ENCODE measurements around the gene LTBP3.
A peak's percentile ranks its signal among the peaks of the same experiment; 100 is the strongest.

The LTBP3 gene
- total RNA-seq, result 179 reads per million, percentile 91 among the genes with 10 or more reads in this experiment

DNA sequence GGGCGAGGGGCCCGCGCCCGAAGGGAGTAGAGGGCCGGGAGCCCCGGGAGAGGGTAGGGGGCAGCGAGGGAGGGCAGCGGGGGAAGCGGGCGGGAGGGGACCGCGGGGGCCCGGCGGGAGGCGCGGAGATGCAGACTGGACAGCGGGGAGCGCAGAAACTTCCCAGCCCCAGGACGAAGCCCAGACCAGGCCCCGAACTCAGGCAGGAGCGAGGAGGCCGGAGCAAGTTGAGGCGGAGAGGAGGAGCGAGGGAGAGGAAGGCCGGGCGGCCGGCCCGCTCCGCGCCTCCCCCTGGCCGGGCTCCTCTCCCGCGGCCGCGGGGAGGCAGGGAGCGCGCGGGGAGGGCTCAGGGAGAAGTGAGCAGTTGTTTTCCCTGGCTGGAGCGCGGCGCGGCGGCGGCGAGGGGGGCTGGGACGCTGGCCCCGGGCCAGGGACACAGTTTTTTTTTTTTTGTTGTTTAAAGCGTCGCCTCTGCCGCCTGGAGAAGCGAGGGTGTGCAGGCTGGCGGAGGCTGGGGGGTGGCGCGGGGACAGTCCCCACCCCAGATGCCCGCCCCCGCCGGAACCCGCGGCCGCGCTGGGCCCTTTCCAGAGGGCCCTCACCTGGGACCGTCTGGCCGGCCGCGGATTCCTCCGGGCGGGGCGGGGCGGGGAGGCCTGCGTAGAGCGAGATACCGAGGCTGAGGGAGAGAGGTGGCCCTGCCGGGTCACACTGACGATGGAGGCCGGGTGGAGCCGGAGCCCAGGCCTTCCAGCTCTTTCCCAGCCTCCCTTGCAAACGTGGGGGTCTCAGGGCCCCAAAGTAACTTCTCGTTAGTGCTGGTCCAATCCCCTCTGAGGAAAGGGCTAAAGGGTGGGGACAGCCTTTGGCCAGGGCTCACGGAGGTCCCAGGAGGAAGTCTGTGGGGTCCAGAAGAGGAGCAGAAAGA is at the start of gene LTBP3:
TSS of gene LTBP3 (minus strand) at position 358 of the 928 bp plus-strand sequence. CDS start 400 bp downstream, outside the sequence.
- no peak for DNase-seq

DNA sequence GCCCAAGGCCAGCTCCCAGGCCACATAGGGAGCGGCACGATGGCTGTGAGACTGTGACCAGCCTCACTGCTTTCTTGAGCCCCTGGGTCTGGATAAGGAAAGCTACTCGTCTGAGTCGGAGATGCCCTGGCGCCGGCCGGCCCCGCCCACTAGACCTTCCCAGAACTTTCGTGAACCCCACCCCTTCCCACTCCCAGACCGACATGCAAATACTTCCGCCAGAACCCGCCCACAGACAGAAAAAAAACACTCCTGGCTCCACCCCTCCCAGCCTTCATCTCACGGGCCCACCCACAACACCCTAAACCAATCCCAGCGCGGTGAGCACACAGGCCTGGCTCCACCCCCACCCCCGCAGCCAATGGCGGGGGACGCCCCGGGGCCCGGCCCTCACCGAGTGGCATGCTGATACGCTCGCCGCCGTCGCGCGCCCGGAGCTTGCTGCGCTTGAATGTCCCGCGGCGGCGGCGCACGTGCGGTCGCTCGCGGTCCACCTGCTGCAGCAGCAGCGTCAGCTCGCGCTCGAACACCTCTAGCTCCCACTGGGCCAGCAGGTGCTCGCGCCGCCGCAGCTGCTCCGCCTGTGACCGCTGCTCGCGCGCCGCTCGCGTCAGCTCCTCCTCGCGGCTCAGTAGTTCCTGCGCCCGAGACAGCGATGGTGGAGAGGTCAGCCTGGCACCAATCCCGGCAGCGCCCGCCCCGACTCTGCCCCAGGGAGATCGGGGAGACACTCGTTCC is 48.9 kb upstream of the LTBP3 start:
- no peak for DNase-seq

DNA sequence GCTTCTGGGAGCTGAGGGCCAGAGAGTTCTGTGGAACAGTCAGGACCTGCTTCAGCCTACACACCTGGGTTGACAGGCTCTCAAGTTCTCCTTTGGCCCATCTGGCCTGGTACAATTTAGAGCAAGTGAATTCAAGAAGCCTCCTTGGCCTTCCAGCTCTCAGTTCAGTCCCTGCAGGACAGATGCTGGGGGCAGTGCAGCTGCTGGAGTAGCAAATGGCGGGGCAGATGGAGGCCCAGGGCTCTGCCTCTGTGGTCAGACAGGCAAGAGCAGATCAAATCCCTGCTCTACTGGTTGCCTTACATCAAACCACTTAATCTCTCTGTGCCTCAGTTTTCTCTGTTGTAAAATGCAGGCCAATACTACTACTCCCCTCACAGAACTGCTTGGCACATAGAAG is 46.1 kb upstream of the LTBP3 start:
- DNase-seq, result no peak

DNA sequence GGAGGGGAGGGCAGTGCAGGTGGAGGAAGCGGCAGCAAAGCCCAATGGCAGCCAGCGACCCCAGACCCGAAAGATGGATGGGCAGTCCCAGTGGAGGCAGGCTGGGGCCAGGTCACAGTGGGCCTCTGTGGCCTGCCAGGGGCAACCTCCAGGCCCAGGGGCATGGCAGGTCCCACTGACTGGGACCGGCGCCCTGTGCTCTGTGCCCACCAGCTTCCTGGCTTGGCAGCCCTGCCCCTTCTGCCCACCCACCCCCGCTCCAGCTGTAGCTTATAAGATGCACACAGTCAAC is 41.7 kb upstream of the LTBP3 start:
- no peak for DNase-seq

DNA sequence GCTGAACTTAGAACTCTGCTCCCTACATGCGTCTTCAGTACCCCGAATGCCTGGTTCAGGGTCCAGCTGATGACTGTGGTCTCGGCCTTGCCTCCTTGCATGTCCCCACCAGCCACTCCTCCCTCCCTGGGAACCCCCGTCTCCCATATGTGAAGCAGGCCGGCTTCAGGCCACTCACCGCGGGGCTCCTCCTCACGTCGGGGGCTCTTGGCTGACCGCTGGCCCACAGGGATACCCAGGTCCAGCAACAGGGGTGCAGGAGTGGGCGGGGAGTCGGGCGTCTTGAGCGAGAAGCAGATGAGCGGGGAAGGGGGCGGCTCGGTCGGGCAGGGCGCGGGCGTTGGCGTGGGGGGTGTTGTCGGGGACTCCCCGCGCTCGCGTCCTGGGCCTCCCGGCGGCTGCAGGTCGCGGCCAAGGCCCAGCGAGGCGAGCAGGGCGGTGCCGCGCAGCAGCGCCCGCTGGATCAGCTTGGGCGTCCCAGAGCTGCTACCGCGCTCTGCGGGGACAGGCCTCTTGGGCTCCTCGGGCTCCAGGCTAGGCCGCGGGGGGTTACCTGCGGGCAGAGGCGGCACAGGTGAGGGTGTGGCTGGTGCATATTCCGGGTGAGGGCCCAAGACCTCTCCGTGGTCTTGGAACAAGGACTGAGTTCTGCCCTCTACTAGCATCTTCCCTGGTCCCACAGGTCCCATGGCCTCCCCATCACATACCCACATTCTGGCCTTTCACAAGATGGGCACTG is 41.2 kb upstream of the LTBP3 start:
- DNase-seq, result no peak

DNA sequence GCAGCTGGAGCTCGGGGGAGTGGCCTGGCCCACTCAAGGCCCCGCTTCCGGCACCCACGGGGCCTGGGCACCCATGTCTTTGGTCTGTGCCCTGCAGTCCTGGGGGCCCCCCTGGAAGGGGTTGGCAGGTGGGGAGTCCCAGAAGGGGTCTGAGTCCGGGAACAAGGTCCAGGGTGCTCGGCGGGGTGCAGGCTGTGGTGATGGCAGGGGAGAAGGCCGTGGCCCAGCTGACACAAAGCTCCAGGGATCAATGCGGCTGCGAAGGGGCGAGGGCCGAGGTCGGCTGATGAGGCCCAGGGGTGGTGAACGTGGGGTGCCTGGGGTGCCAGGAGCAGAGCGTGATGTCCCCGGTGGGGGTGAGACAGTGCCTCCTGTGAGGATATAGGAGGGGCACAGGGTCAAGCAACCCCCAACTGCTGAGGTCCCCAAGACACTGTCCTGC is 40.1 kb upstream of the LTBP3 start:
- no peak for DNase-seq

DNA sequence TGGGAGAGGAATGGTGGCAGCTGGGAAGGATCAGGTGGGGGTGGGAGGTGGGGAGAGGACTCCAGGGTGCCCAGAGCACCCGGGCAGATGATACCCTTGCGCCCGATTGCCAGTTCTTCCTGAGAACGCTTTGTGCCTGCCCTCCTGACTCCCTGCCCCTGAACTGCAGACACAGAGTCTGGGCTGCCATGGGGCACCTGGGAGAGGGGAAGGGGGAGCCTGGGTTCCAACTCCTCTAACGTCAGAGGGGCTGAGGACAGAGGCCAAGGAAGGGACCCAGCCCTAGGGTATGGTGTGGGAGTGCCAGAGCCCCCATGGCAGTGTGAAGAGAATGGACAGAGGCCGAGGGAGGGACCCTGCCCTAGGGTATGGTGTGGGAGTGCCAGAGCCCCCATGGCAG is 38.4 kb upstream of the LTBP3 start:
- no peak for DNase-seq

DNA sequence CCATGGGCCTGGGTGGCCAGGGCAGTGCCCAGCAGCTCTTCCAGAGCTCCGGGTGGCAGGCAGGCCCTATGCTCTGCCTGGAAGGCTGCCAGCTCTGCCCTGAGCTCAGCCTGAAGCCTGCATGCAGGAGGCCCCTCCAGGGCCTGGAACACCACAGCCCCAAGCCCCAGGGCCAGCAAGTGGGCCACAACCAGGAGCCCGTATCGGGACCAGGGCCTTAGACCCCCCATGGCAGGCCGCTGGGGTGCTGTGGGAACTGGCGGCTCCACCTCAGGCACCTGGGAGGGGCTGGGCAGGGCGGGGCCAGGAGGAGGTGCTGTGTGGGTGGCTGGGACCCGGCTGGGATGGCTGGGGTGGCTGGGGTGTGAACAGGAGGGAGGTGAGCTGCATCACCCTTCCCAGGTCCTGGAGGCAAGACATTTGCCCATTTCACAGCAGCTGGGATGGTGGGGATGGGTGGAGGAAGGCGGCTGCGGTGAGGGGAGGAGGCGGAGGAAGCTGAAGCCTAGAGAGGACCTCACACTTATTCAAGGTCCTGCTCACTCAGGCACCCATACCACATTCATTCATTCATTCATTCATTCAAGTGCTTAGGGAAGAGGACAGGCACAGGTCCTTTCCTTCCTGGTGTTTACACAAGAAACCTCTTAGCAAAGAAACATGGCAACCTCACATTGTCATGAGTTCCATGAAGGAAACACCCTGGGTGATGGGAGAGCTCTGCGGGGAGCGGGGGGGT is 37.6 kb upstream of the LTBP3 start, which contains the start of gene KCNK7:
TSS of gene KCNK7 (minus strand) at position 258 of the 739 bp plus-strand sequence. CDS start at position 230, 28 bp downstream.
- DNase-seq, result no peak

DNA sequence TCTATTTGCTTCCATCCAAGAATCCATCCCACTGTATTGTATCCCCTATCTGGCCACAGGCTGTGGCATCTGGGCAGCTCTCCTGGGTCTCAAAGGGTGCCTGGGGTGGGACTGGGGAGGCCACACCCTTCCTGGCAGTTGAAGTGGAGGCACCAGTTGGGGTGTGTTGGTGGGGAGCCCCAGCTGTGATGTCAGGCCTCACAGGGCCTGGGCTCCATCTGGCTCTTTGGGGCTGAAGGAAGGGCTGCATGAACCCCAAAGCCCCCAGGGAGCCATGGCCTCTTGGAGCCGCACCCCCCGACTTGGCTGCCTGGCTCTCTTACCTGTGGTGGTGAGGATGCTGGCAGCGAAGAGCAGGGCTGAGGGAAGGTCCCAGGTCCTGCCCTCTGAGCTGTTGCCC is 37.0 kb upstream of the LTBP3 start:
- no peak for DNase-seq

DNA sequence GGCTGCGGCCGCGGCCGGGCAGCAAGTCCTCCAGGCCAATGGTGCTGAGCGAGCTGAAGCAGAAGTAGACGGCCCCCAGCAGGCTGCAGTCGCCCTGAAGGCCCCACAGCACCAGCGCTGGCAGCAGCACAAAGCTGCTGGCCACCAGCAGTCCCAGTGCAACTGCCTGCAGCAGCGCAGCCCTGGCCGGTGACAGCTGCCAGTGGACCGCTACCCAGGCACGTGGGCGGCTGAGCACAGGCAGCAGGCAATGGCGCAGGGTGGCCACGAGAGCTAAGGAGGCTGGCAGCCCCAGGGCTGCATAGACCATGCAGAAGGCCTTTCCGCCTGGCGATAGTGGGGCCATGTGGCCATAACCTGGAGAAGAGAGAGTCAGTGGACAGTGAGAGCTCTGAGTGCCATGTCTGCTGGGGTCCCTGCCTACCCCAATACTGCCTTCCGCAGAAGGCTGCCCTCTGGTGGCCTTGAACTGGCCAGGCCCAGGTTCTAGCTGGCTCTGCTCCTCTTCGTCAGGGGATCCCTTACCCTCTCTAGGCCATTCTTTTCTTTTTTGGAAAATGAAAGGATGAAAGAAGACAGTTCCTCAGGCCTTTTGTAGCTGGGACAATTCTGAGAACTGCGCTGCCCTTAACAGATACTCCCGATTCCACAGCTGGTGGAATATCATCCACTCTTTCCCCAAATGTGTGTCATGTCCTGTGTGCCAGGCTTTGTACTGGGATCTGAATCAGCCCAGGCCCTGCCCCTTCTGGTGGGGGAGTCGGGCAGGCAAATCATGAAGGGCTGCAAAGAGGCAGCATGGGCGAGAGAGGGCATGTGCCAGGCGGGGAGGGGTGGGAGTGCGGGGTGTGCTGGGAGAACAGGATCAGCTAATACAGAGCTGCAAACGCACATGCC is 35.6 kb upstream of the LTBP3 start:
- no peak for DNase-seq

DNA sequence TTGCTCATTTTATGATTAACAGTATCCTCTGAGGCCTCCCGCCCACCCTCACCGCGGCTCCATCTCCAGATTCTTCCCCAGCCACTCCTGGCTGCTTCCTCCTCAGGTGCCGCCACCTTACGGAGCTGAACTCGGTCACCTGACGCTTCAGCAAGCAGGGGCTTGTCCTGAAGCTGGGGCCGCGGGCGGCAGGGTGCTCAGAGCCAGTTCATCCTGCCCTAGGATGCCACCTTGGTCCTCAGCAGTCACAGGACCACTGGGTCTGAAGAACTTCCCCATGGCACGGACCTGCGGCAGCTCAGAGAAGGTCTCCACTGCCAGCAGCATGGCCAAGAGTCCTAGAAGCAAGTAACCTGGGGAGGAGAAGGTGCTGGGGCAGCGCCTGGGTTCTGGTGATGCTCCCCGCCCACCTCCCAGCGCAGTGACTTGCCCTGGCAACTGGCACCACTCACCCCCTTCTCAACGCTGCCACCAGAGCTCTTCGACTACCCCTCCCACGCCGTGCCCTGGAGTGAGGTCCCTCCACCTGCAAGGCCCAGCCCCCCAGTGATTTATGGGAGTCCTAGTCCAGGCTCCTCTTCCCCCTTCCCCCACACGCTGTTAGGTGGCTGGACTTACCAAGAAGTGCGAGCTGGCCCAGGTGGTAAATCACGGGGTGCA is 34.8 kb upstream of the LTBP3 start:
- DNase-seq, result no peak

DNA sequence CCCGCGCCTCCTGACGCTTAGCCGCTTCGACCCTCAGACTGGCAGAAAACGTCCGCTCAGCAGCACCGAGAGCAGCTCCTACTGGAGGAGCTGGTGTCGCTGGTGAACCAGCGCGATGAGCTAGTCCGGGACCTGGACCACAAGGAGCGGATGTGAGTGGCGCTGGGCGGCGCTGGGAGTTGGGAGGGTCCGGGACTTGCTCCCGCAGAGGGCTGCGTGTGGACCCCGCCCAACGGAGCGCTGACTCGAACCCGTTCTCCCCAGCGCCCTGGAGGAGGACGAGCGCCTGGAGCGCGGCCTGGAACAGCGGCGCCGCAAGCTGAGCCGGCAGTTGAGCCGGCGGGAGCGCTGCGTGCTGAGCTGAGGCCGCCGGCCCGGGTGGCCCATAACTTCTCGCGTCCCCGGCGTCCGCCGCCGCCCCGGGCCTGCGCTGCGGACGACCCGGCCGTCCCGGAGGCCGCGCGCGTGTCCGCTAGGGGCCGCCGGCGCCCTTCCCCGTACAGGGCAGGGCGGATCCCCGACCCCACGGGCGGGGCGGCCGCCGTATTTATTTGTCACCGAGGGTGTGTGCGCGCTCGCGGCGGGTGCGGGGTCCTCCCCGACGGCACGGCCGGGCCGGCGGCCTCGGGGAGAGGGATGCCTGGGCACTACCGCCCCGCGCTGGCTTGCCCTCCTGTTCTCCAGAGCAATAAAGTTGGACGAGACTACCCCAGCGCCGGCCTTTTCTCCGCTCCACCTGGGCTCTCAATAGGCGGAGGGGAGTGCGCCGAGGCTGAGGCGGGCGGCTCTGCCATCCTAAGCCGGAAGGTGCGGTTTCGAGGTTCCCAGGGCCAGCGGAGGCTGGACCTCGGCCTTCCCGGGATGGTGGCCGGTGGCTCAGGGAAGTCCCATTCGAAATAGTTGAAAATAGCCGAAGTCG is 34.0 kb upstream of the LTBP3 start:
- DNase-seq, result no peak

DNA sequence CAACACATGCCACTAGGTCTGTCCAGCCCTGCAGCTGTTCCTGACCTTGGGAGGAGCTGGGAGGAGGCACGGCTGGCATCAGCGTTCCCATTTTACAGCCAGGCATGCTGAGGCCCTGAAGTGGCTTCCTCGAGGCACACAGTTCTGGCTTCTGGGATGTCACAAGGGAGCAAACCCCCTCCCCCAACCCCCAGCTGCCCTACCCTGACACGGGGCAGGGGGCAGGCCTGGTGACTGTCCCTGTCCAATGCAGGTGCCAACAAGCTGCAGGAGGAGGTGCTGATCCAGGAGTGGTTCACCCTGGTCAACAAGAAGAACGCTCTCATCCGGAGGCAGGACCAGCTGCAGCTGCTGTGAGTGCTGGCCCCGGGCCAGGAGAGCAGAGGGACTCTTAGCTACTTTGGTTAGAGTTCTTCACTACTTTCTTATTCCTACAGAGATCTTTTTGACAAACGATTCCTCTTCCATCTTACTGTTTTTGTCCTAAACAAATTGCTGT is 32.1 kb upstream of the LTBP3 start:
- no peak for DNase-seq

DNA sequence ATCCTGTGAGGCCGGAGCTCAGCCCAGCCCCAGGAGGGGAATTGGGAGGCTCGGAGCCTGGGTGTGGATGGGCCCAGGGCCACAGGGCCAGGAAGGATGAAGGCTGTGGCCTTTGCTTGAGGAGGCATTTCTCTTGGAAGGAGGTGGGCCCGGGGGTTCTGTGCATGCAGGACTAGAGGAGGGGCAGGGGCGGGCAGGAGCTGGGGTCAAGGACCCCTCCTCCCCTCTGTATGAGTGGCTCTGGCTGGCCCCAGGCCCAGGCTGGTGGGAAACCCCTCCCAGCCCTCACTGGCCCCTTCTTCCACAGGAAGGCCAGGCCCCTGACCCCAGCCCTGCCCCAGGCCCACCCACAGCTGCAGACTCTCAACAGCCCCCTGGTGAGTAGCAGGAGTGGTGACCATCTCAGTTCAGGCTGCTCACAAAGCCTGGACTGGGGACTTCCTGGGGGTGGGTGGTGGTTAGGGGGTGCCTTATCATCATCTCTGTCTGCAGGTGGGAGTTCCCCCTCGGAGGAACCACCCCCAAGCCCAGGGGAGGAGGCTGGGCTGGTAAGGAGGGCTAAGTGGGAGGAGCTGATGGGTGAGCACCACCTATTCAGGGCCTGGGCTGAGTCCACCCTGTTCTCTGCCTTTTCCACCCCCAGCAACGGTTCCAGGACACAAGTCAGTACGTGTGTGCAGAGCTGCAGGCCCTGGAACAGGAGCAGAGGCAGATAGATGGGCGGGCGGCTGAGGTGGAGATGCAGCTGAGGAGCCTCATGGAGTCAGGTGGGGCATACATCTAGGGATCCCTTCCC is 31.5 kb upstream of the LTBP3 start:
- DNase-seq, result no peak

DNA sequence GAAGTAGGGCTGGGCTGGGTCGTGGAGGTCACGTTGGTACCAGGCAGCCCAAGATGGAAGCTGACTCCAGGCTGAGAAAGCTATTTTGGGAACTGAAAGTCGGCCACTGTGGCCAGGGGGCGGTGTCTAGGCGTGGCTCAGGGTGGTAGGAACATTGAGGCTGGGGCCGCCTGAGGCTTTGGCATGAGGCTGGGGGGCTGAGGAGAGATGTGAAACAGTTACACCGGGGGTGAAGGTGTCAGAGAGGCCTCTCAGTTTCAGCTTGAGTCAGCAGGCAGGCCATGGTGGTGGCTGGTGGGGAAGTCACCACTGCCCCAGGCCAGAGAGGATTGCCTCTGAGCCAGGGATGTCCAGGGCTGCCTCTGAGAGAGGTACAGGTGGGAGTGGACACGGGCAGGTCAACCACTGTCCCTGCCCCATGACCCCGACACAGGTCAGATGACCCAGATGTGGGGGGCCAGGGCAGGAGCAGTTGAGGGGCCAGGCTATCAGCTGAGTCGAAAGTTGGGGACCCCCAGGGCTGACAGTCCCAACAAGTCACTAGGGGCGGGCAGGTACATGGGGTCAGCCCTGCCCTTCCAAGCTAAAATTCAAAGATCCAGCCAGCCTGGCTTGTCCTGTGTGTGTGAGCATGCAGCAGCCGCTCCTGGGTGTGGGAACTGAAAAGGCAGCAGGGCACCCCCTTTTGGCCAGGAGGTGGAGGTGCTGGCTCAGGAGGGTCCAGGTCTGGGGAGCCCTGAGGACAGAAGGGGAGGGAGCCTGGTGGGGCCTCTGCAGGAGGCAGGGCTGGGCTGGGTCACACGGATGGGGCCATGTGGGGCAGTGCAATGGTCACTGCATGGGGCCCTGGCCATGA is 30.3 kb upstream of the LTBP3 start:
- DNase-seq, result peak; percentile 68

DNA sequence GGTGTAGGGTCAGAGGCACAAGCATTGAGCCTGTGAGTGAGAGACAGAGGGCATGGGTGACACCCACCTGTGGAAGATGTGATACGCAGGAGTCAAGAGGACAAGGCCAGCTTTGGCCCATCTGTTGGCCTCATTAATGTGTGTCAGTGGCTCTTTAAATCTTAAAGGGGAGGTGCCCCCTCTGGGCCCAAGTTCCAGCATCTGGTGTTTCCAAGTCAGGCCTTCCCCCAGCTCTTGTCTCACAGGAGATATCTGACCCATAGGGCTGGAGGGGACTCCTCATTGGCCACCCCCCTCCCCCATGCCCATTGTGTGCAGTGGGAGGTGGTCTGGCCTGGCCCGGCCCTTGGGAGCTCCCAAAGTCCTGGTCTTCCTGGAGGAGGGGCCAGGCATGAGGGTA is 28.5 kb upstream of the LTBP3 start:
- no peak for DNase-seq

DNA sequence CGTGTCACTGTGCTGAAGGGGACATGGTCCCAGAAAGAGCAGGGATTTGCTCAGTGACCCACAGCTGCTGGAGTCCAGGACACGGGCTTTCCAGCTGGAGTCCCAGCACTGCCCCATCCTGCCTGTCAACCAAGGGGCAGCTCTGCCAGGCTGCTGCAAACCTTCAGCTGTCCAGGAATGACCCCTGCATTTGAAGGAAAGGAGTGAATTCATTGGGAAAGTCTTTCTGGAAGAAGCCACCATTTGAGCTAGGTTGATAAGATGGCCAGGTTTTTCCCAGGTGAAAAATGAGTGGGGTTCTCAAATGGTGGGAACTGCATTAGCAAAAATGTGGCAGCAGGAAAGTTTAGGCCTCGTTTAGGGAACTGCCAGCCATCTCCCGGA is 28.1 kb upstream of the LTBP3 start:
- no peak for DNase-seq
